ENCODE measurements around the gene FNDC10. TPM values are rescaled to one million over a fixed set of nuclear protein-coding genes. Genes with fewer than 3 reads are reported as not detected.
"Not testable (repeated sequence)": the region's sequence is repeated elsewhere in the genome, so short reads cannot be mapped to it uniquely, and the experiment has no call there.

FNDC10 gene
- total and polyA plus RNA-seq, 3 donors from 2014 or later: 15.5 to 54.0 (median 36.8) TPM

DNA sequence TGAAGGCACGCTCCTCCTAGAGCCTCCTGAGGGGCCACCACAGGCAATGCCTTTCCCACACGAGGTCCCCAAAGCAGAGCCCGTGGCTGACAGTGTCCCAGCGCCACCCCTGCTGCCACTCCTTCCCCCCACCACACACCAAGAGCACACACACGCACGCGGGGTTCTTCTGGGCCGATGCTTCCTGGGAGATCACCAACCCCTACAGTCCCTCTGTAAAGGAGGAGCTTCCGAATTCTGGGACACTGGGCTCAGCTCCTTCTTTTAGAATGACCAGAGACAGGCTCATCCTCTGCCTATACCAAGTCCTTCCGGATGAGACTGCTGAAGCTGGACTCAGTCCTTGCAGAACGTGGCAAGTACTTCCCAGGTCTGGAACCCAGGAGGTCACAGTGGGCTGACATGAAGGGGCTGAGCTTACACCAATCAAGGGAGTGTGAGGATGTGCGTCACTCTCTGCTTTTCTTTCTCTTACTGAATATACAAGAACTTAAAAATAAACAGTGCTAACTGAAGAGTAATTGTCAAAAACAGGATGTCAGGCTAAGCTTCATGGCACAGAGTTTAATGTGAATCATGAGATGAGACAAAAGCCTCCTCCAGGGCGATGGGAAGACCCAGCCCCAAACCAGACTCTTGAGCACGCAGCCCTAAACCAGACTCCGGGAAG lies 38.0 kb downstream of the FNDC10 start:
- 85 to 88% methylated on average over 12 to 15 of the region's 15 CpGs for WGBS, 2 donors

GRCh38 chr1:1560178-1560577 lies 39.8 kb downstream of the FNDC10 start:
- Histone ChIP-seq H3K4me1 (peaks cover 5% of the 10 kb centered on the region), H3K9me3 (no peaks in the 10 kb centered on the region), H3K27ac (no peak overlapping the region), H3K36me3 (ENCODE audit: low read depth, missing control alignments) (no peaks in the 10 kb centered on the region), H3K4me3 (no peak overlapping the region), H3K27me3 (no peaks in the 10 kb centered on the region)
- WGBS, 2 donors: 84 to 96% methylated on average over 6 to 9 of the region's 9 CpGs
- TF ChIP-seq POLR2A (IDR thresholded peaks at IDR 0.05): no peak
- no peak for DNase-seq
- intact Hi-C loops (cut with DNase I; ENCODE audit: low total_unique reads): no loop called here

More for the DNA sequence above, 38.0 kb downstream of the FNDC10 start:
- DNase-seq: no peak
- TF ChIP-seq POLR2A (IDR thresholded peaks at IDR 0.05) (no peak), CTCF (IDR thresholded peaks at IDR 0.05) (no peak)
- Histone ChIP-seq H3K4me3 (no peak overlapping the region), H3K36me3 (ENCODE audit: low read depth, missing control alignments) (no peaks in the 10 kb centered on the region), H3K27me3 (no peaks in the 10 kb centered on the region), H3K9me3 (no peaks in the 10 kb centered on the region), H3K27ac (no peak overlapping the region), H3K4me1 (peaks cover 5% of the 10 kb centered on the region)
- intact Hi-C loops (cut with DNase I; ENCODE audit: low total_unique reads): no loop called here

DNA sequence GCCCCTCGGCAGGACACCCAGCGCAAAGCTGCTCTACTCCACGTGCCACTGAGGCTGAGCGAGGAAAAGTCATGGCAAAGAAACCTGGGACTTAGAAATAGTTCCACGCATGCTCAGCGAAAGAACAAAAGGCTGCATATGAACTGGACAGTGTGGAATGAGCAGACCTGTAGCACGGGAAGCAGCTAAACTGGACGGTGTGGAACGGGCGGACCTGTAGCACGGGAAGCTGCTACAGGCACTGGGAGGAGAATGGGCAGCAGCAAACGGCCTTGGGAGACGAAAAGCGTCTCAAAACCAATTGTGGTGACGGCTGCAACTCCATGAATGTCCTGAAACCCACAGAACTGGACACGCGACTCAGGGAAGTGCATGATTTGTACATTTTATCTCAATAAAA lies 40.9 kb downstream of the FNDC10 start:
- no peak overlapping the region for H3K4me3 ChIP-seq
- no peaks in the 10 kb centered on the region for H3K27me3 ChIP-seq
- no peak for TF ChIP-seq POLR2A (IDR thresholded peaks at IDR 0.05)
- no peak for TF ChIP-seq CTCF (IDR thresholded peaks at IDR 0.05)
- no peaks in the 10 kb centered on the region for H3K36me3 ChIP-seq (ENCODE audit: low read depth, missing control alignments)
- WGBS, 2 donors: 53 to 68% methylated on average over 17 of the region's 17 CpGs
- intact Hi-C loops (cut with DNase I; ENCODE audit: low total_unique reads): no loop called here
- no peaks in the 10 kb centered on the region for H3K9me3 ChIP-seq
- peaks cover 5% of the 10 kb centered on the region for H3K4me1 ChIP-seq
- no peak for DNase-seq
- H3K27ac ChIP-seq: no peak overlapping the region

DNA sequence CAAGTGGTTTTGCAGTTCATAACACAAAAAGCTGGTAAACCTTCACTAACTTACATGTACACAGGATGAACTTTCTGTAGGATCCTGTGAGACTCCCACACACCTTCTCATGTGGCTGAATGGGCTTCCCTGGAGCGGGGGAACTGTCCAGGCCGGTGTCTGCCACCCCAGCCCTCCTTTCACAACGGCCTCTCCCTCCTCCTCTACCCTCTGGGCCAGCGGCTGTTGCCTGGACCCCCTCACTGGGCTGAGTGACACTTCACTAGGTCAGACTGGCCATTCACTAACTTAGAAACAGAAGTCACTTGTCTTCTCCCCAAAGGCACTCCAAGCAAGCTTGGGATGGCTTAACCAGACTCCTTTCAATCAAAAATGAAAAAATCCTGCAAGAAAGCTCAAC lies 41.3 kb downstream of the FNDC10 start:
- TF ChIP-seq POLR2A (IDR thresholded peaks at IDR 0.05) (no peak), CTCF (IDR thresholded peaks at IDR 0.05) (no peak)
- H3K36me3 ChIP-seq (ENCODE audit: low read depth, missing control alignments): no peaks in the 10 kb centered on the region
- no peaks in the 10 kb centered on the region for H3K9me3 ChIP-seq
- WGBS, 2 donors: 76 to 84% methylated on average over 4 of the region's 4 CpGs
- H3K27ac ChIP-seq: no peak overlapping the region
- DNase-seq: no peak
- peaks cover 5% of the 10 kb centered on the region for H3K4me1 ChIP-seq
- no peaks in the 10 kb centered on the region for H3K27me3 ChIP-seq
- H3K4me3 ChIP-seq: no peak overlapping the region
- intact Hi-C loops (cut with DNase I; ENCODE audit: low total_unique reads): no loop called here

DNA sequence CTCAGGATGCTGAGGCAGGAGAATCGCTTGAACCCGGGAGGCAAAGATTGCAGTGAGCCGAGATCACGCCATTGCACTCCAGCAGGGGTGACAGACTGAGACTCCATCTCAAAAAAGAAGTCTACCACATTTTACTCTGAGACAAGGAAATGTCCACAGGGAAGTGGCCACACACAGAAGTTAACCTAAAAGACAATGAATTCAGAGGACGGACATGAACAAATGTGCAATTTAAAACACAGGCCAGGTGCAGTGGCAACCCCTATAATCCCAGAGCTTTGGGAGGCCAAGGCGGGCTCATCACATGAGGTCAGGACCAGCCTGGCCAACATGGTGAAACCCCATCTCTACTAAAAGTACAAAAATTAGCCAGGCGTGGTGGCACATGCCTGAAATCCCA lies 42.2 kb downstream of the FNDC10 start:
- DNase-seq; H3K4me1 ChIP-seq; H3K36me3 ChIP-seq (ENCODE audit: low read depth, missing control alignments); H3K27me3 ChIP-seq; H3K27ac ChIP-seq; H3K4me3 ChIP-seq; H3K9me3 ChIP-seq; intact Hi-C loops (cut with DNase I; ENCODE audit: low total_unique reads): not testable (repeated sequence)
- 90 to 94% methylated on average over 6 to 7 of the region's 7 CpGs for WGBS, 2 donors

DNA sequence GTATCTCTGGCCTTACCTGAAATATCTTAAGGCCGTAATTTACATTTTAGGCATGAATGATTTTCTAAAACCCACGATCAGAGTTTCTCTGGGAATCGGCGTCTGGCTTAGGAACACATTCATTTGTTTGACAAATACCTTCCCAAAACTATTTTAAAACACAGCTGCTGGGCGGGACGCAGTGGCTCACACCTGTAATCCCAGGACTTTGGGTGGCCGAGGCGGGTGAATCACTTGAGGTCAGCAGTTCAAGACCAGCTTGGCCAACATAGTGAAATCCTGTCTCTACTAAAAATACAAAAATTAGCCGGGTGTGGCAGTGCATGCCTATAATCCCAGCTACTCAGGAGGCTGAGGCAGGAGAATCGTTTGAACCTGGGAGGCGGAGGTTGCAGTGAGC lies 43.0 kb downstream of the FNDC10 start:
- intact Hi-C loops (cut with DNase I; ENCODE audit: low total_unique reads); H3K4me1 ChIP-seq; H3K36me3 ChIP-seq (ENCODE audit: low read depth, missing control alignments); DNase-seq; H3K9me3 ChIP-seq; H3K27ac ChIP-seq; H3K4me3 ChIP-seq; H3K27me3 ChIP-seq: not testable (repeated sequence)
- WGBS, 2 donors: 95% methylated on average over 11 of the region's 11 CpGs
